HTR-8/SVneo (cell line): Measurements from ENCODE around the gene ASTL.

Experiments
- DNase-seq: peaks from one replicate; pipeline ENCODE4 v3.0.0; 2011; ENCODE audit warnings: low spot score, mixed read lengths; ENCODE audit not compliant: insufficient read length
- FAIRE-seq: peaks from 2 replicates; lab custom pipeline; 2011; peaks lifted over from hg19 to GRCh38; lab: Jason Lieb, UNC

Gene ASTL

GRCh38 chr2:96115631-96116423 is 22.5 kb downstream of the ASTL start:
- FAIRE-seq = peak; percentile 67
- no peak for DNase-seq

GRCh38 chr2:96114903-96115581 is 23.3 kb downstream of the ASTL start:
- DNase-seq (no peak), FAIRE-seq (peak; percentile 28)

GRCh38 chr2:96114546-96114902 is 23.8 kb downstream of the ASTL start:
- FAIRE-seq (no peak), DNase-seq (no peak)

GRCh38 chr2:96113951-96114350 is 24.4 kb downstream of the ASTL start:
- FAIRE-seq (no peak), DNase-seq (no peak)

GRCh38 chr2:96113367-96113677 is 25.0 kb downstream of the ASTL start:
- FAIRE-seq = no peak

GRCh38 chr2:96112501-96113366 is 25.6 kb downstream of the ASTL start:
- FAIRE-seq = no peak
- no peak for DNase-seq

More at GRCh38 chr2:96113367-96113677, 25.0 kb downstream of the ASTL start:
- no peak for DNase-seq

- FAIRE-seq (no peak), DNase-seq (no peak)
These were observed 26.3 kb downstream of the ASTL start for GRCh38 chr2:96111823-96112500.

GRCh38 chr2:96111257-96111640 is 27.1 kb downstream of the ASTL start:
- DNase-seq (no peak), FAIRE-seq (no peak)

- FAIRE-seq (no peak), DNase-seq (no peak)
These were observed 27.6 kb downstream of the ASTL start for GRCh38 chr2:96110621-96111256.

- FAIRE-seq = no peak
- no peak for DNase-seq
These were observed 28.3 kb downstream of the ASTL start for GRCh38 chr2:96109931-96110511.

GRCh38 chr2:96109361-96109680 is 29.0 kb downstream of the ASTL start:
- FAIRE-seq (peak; percentile 82), DNase-seq (no peak)

- FAIRE-seq (peak; percentile 49), DNase-seq (no peak)
These were observed 29.6 kb downstream of the ASTL start for GRCh38 chr2:96108541-96109360.

GRCh38 chr2:96108151-96108540 is 30.2 kb downstream of the ASTL start:
- DNase-seq (no peak), FAIRE-seq (peak; percentile 33)

- FAIRE-seq = no peak
These were observed 30.6 kb downstream of the ASTL start for GRCh38 chr2:96107708-96108065.

GRCh38 chr2:96106991-96107707 is 31.2 kb downstream of the ASTL start:
- DNase-seq (no peak), FAIRE-seq (no peak)

More at GRCh38 chr2:96107708-96108065, 30.6 kb downstream of the ASTL start:
- DNase-seq = no peak

- DNase-seq = no peak
- no peak for FAIRE-seq
These were observed 32.1 kb downstream of the ASTL start for GRCh38 chr2:96105994-96106715.

GRCh38 chr2:96105152-96105915 is 33.0 kb downstream of the ASTL start:
- FAIRE-seq (no peak), DNase-seq (no peak)
